GM18502 (cell line): ENCODE data around the gene LRP1B.
"Not testable (repeated sequence)": the region's sequence is repeated elsewhere in the genome, so short reads cannot be mapped to it uniquely, and the experiment has no call there.

ENCODE experiments used
- ATAC-seq: cut with Tn5 transposase; IDR thresholded peaks from one replicate; pipeline ENCODE4 v1.9.1; 2021; ENCODE audit warnings: mild to moderate bottlenecking; ENCODE audit not compliant: unreplicated experiment, poor library complexity

The LRP1B gene

GRCh38 chr2:140355511-140356090, 1775.2 kb downstream of the LRP1B start:
- ATAC-seq, result no peak

- no peak for ATAC-seq
Observed at GRCh38 chr2:140354544-140354943, 1776.3 kb downstream of the LRP1B start.

GRCh38 chr2:140353541-140353940, 1777.3 kb downstream of the LRP1B start:
- no peak for ATAC-seq

- ATAC-seq, result no peak
Observed at GRCh38 chr2:140351692-140352091, 1779.1 kb downstream of the LRP1B start.

GRCh38 chr2:140349695-140350094, 1781.1 kb downstream of the LRP1B start:
- ATAC-seq, result no peak

- no peak for ATAC-seq
Observed at GRCh38 chr2:140348826-140349225, 1782.0 kb downstream of the LRP1B start.

- no peak for ATAC-seq
Observed at GRCh38 chr2:140344838-140345237, 1786.0 kb downstream of the LRP1B start.

GRCh38 chr2:140344266-140344665, 1786.5 kb downstream of the LRP1B start:
- not testable (repeated sequence) for ATAC-seq

- no peak for ATAC-seq
Observed at GRCh38 chr2:140338795-140339194, 1792.0 kb downstream of the LRP1B start.

GRCh38 chr2:140337061-140337460, 1793.8 kb downstream of the LRP1B start:
- ATAC-seq, result no peak

GRCh38 chr2:140316345-140316744, 1814.5 kb downstream of the LRP1B start:
- no peak for ATAC-seq

- no peak for ATAC-seq
Observed at GRCh38 chr2:140311905-140312304, 1818.9 kb downstream of the LRP1B start.

- no peak for ATAC-seq
Observed at GRCh38 chr2:140308706-140309105, 1822.1 kb downstream of the LRP1B start.

GRCh38 chr2:140307532-140307931, 1823.3 kb downstream of the LRP1B start:
- ATAC-seq, result no peak

GRCh38 chr2:140295767-140296166, 1835.0 kb downstream of the LRP1B start:
- ATAC-seq, result peak; percentile 57

GRCh38 chr2:140288726-140289125, 1842.1 kb downstream of the LRP1B start:
- ATAC-seq, result no peak

GRCh38 chr2:140288213-140288612, 1842.6 kb downstream of the LRP1B start:
- ATAC-seq, result no peak

GRCh38 chr2:140286377-140286776, 1844.4 kb downstream of the LRP1B start:
- ATAC-seq, result no peak

- ATAC-seq, result not testable (repeated sequence)
Observed at GRCh38 chr2:140277344-140277743, 1853.5 kb downstream of the LRP1B start.

GRCh38 chr2:140276661-140277060, 1854.2 kb downstream of the LRP1B start:
- ATAC-seq, result no peak

- no peak for ATAC-seq
Observed at GRCh38 chr2:140275427-140275826, 1855.4 kb downstream of the LRP1B start.

- no peak for ATAC-seq
Observed at GRCh38 chr2:140274891-140275290, 1855.9 kb downstream of the LRP1B start.

- no peak for ATAC-seq
Observed at GRCh38 chr2:140273958-140274357, 1856.9 kb downstream of the LRP1B start.
